HepG2 (cell line): ENCODE measurements around the gene CRK. TPM values are rescaled to one million over a fixed set of nuclear protein-coding genes. Genes with fewer than 3 reads are reported as not detected.

Experiments
- CHCHD3 ChIP-seq: sonication (generic); formaldehyde crosslinking; IDR thresholded peaks from 2 replicates; pipeline ENCODE4 v1.8.0; 2022; ENCODE audit warnings: mild to moderate bottlenecking, missing genetic modification reagents, moderate library complexity
- ETV5 ChIP-seq: IDR thresholded peaks from 2 replicates; pipeline ENCODE4 v1.6.1; 2018; ENCODE audit warnings: missing biosample characterization, missing genetic modification reagents, inconsistent platforms, borderline replicate concordance
- GABPA ChIP-seq, 2 experiments: IDR thresholded peaks; 2 replicates each; pipeline ENCODE4 v1.6.1; 2011 to 2016; ENCODE audit warnings: low read depth in 2 of 2, low read length in 1 of 2, missing biosample characterization in 1 of 2, missing genetic modification characterization in 1 of 2
- MED8 ChIP-seq: sonication (generic); formaldehyde crosslinking; IDR thresholded peaks from 2 replicates; pipeline ENCODE4 v1.8.1; 2023; ENCODE audit warnings: mild to moderate bottlenecking, missing genetic modification reagents; ENCODE audit not compliant: insufficient replicate concordance
- NR2F6 ChIP-seq, 2 experiments: IDR thresholded peaks; 2 replicates each; pipeline ENCODE4 v1.6.1; 2016; ENCODE audit warnings: antibody characterized with exemption in 1 of 2, mild to moderate bottlenecking in 1 of 2
- PHF8 ChIP-seq: sonication (generic); formaldehyde crosslinking; IDR thresholded peaks from 2 replicates; pipeline ENCODE4 v1.5.0; 2020; ENCODE audit warnings: missing genetic modification reagents
- POLR2A ChIP-seq, 2 experiments: IDR thresholded peaks; 2 replicates each; pipeline ENCODE4 v1.6.1; 2011; ENCODE audit warnings: low read depth in 2 of 2, low read length in 2 of 2, mild to moderate bottlenecking in 1 of 2, moderate library complexity in 1 of 2; ENCODE audit not compliant: insufficient read depth in 1 of 2
- RBFOX2 ChIP-seq: fragments of 200-400 bp; formaldehyde crosslinking; IDR thresholded peaks from 2 replicates; pipeline ENCODE4 v1.6.1; 2017; ENCODE audit warnings: low read depth, mild to moderate bottlenecking, low read length
- RBM22 ChIP-seq: fragments of 200-400 bp; formaldehyde crosslinking; optimal IDR thresholded peaks from 2 replicates; pipeline ENCODE3; 2017; ENCODE audit warnings: mild to moderate bottlenecking, low read length, moderate library complexity
- SAP130 ChIP-seq: IDR thresholded peaks from 2 replicates; pipeline ENCODE4 v1.6.1; 2016; ENCODE audit warnings: low read depth
- SIX4 ChIP-seq: sonication (generic); formaldehyde crosslinking; IDR thresholded peaks from 2 replicates; pipeline ENCODE4 v1.4.0; 2020; ENCODE audit warnings: missing genetic modification reagents
- SRSF1 ChIP-seq: fragments of 200-400 bp; formaldehyde crosslinking; optimal IDR thresholded peaks from 2 replicates; pipeline ENCODE3; 2017; ENCODE audit warnings: mild to moderate bottlenecking, low read depth, low read length, moderate library complexity
- YEATS2 ChIP-seq: sonication (generic); formaldehyde crosslinking; IDR thresholded peaks from 2 replicates; pipeline ENCODE4 v1.4.0; 2020; ENCODE audit warnings: missing genetic modification reagents, borderline replicate concordance
- YY1 ChIP-seq: IDR thresholded peaks from 2 replicates; pipeline ENCODE4 v1.6.1; 2011; ENCODE audit warnings: low read length, low read depth, moderate library complexity, mild to moderate bottlenecking; ENCODE audit not compliant: insufficient read depth, insufficient replicate concordance
- ZBTB1 ChIP-seq: sonication (generic); formaldehyde crosslinking; IDR thresholded peaks from 2 replicates; pipeline ENCODE4 v1.4.0; 2020; ENCODE audit warnings: missing genetic modification reagents, borderline replicate concordance
- ZBTB38 ChIP-seq: sonication (generic); formaldehyde crosslinking; IDR thresholded peaks from 2 replicates; pipeline ENCODE4 v1.5.1; 2020; ENCODE audit warnings: mild to moderate bottlenecking, missing genetic modification reagents
- ZFP82 ChIP-seq: sonication (generic); formaldehyde crosslinking; IDR thresholded peaks from 2 replicates; pipeline ENCODE4 v1.5.1; 2020; ENCODE audit warnings: mild to moderate bottlenecking, missing genetic modification reagents, borderline replicate concordance
- ZSCAN29 ChIP-seq: sonication (generic); formaldehyde crosslinking; conservative IDR thresholded peaks from 2 replicates; pipeline ENCODE4 v1.4.0; 2020; ENCODE audit warnings: mild to moderate bottlenecking, missing genetic modification reagents
- polyA plus RNA-seq, 8 experiments: library from polyadenylated mRNA; depleted of rRNA in 3 of 8; stranded (reverse) in 7 of 8; unstranded in 1 of 8; fragments of >200 nt; fragmentation: Illumina TruSeq in 4 of 8; extraction: Trizol in 4 of 8; gene quantifications; 2 replicates each; pipeline versions ENCODE4 v1.2.1 to v1.2.3, GENCODE V29; 2011 to 2016; ENCODE audit warnings: low read depth in 4 of 8, missing spikeins in 1 of 8, mixed read lengths in 1 of 8; ENCODE audit not compliant: insufficient read depth in 1 of 8
- total RNA-seq, 5 experiments: library from RNA; depleted of rRNA; stranded (reverse); fragments of >200 nt; fragmentation: Illumina TruSeq; extraction: Trizol; gene quantifications; 2 replicates each; pipeline ENCODE4 v1.2.3, GENCODE V29; 2016; ENCODE audit warnings: low read depth in 1 of 5
- TF ChIP-seq, protein P1 (sequence below): sonication (generic); formaldehyde crosslinking; IDR thresholded peaks from 2 replicates; pipeline ENCODE4 v1.8.0; 2022; ENCODE audit warnings: missing genetic modification reagents, mild to moderate bottlenecking, borderline replicate concordance
- TF ChIP-seq, protein P2 (sequence below): sonication (generic); formaldehyde crosslinking; IDR thresholded peaks from 2 replicates; pipeline ENCODE4 v1.5.0; 2020; ENCODE audit warnings: mild to moderate bottlenecking, missing genetic modification reagents, borderline replicate concordance

Gene CRK
- total and polyA plus RNA-seq, 2 of the 13 experiments (the other 11 are each of a cell fraction or from before 2014, with no cell fraction given): 47.4 to 54.2 TPM

DNA sequence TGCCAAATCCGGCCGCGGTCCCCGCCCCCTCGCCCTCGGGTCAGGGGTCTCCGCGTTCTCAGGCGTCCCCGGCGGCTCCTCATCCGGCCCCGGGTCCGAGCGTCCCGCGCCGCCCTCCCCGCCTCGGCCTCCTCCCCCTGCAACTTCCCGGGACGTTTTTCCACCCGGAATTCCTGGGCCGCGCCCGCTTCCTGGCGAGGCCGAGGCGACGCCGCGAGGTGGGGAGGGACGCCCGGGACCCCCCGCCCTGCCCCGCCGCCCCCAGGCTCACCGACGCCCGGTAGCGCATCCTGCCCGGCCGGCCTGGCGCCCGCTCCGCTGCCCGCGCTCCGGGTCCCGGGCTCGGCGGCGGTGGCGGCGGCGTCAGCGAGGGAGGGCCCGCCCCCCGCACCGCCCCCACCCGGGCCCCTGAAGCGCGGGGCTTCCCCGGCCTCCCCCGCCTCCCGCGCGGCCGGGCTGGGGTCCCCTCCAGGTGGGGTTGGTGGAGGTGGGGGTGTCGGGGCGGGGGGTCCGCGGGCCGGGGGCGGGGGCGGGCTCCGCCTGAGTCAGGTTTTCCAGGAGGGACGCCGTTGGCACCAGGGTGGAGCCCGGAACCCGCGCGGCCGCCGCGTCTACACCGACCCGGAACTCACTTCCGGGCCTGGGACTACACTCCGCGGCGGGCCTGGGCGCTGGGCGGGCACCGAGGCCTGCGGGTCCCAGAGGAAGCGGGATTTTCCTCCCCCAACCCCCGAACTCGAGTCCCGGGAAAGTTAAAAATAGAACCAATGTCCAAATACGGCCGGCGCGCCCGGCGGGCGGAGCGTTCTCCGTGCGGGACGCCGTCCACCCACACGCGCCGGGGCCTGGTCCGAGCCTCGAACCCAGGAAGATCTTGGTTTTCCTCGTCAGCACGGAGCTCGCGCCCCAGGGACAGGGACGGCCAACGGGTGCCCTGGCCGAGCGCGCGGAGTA, 29.7 kb upstream of the CRK start (continued):
- no peak for TF ChIP-seq CHCHD3 (CRISPR knock-in tag)
- no peak for TF ChIP-seq MED8 (CRISPR knock-in tag)
- peak; percentile 54 for TF ChIP-seq ETV5 (CRISPR knock-in tag)
- TF ChIP-seq POLR2A (IDR thresholded peaks at IDR 0.05; ENCODE audit: insufficient read depth in 1 of 2, low read depth in 2 of 2, low read length in 2 of 2): 0 out of 4 replicates have a peak, but pooled peaks of 1 of the 2 experiments have one; percentile 14
- no peak for TF ChIP-seq NR2F6 (IDR thresholded peaks at IDR 0.05)
- TF ChIP-seq NR2F6 (CRISPR knock-in tag; IDR thresholded peaks at IDR 0.05): 0 out of 2 replicates have a peak, but pooled peaks have one; percentile 12
- TF ChIP-seq SIX4 (CRISPR knock-in tag): no peak
- TF ChIP-seq YY1: peak; percentile 22
- TF ChIP-seq ZBTB38 (CRISPR knock-in tag): peak; percentile 69
- TF ChIP-seq GABPA (IDR thresholded peaks at IDR 0.05; ENCODE audit: low read depth, low read length): peak; percentile 42
- peak; percentile 44; the same call in 1 of the 2 replicates for TF ChIP-seq GABPA (CRISPR knock-in tag; IDR thresholded peaks at IDR 0.05; ENCODE audit: low read depth)
- peak; percentile 11 for TF ChIP-seq SRSF1
- TF ChIP-seq RBM22: no peak
- TF ChIP-seq ZBTB1 (CRISPR knock-in tag): no peak
- TF ChIP-seq RBFOX2: peak; percentile 61
- TF ChIP-seq, protein P1, sequence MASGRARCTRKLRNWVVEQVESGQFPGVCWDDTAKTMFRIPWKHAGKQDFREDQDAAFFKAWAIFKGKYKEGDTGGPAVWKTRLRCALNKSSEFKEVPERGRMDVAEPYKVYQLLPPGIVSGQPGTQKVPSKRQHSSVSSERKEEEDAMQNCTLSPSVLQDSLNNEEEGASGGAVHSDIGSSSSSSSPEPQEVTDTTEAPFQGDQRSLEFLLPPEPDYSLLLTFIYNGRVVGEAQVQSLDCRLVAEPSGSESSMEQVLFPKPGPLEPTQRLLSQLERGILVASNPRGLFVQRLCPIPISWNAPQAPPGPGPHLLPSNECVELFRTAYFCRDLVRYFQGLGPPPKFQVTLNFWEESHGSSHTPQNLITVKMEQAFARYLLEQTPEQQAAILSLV (CRISPR knock-in tag): peak; percentile 22; the same call in 1 of the 2 replicates
- TF ChIP-seq, protein P2, sequence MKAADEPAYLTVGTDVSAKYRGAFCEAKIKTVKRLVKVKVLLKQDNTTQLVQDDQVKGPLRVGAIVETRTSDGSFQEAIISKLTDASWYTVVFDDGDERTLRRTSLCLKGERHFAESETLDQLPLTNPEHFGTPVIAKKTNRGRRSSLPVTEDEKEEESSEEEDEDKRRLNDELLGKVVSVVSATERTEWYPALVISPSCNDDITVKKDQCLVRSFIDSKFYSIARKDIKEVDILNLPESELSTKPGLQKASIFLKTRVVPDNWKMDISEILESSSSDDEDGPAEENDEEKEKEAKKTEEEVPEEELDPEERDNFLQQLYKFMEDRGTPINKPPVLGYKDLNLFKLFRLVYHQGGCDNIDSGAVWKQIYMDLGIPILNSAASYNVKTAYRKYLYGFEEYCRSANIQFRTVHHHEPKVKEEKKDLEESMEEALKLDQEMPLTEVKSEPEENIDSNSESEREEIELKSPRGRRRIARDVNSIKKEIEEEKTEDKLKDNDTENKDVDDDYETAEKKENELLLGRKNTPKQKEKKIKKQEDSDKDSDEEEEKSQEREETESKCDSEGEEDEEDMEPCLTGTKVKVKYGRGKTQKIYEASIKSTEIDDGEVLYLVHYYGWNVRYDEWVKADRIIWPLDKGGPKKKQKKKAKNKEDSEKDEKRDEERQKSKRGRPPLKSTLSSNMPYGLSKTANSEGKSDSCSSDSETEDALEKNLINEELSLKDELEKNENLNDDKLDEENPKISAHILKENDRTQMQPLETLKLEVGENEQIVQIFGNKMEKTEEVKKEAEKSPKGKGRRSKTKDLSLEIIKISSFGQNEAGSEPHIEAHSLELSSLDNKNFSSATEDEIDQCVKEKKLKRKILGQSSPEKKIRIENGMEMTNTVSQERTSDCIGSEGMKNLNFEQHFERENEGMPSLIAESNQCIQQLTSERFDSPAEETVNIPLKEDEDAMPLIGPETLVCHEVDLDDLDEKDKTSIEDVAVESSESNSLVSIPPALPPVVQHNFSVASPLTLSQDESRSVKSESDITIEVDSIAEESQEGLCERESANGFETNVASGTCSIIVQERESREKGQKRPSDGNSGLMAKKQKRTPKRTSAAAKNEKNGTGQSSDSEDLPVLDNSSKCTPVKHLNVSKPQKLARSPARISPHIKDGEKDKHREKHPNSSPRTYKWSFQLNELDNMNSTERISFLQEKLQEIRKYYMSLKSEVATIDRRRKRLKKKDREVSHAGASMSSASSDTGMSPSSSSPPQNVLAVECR (CRISPR knock-in tag): peak; percentile 11; the same call in 1 of the 2 replicates
- TF ChIP-seq SAP130 (CRISPR knock-in tag): peak; percentile 52; the same call in 1 of the 2 replicates
- 0 out of 2 replicates have a peak, but pooled peaks have one; percentile 53 for TF ChIP-seq ZFP82 (CRISPR knock-in tag)
- TF ChIP-seq PHF8: peak; percentile 63; the same call in 1 of the 2 replicates
- peak; percentile 100 for TF ChIP-seq ZSCAN29
- TF ChIP-seq YEATS2: no peak
